ENCODE data around the gene PPME1. TPM values are rescaled to one million over a fixed set of nuclear protein-coding genes. Genes with fewer than 3 reads are reported as not detected.

The PPME1 gene
- total RNA-seq, 1 donor from 2014 or later = 29.6 TPM

- intact Hi-C loops (cut with micrococcal nuclease) = no loop called here
Measured at GRCh38 chr11:74159642-74160041, 11.4 kb upstream of the PPME1 start.

DNA sequence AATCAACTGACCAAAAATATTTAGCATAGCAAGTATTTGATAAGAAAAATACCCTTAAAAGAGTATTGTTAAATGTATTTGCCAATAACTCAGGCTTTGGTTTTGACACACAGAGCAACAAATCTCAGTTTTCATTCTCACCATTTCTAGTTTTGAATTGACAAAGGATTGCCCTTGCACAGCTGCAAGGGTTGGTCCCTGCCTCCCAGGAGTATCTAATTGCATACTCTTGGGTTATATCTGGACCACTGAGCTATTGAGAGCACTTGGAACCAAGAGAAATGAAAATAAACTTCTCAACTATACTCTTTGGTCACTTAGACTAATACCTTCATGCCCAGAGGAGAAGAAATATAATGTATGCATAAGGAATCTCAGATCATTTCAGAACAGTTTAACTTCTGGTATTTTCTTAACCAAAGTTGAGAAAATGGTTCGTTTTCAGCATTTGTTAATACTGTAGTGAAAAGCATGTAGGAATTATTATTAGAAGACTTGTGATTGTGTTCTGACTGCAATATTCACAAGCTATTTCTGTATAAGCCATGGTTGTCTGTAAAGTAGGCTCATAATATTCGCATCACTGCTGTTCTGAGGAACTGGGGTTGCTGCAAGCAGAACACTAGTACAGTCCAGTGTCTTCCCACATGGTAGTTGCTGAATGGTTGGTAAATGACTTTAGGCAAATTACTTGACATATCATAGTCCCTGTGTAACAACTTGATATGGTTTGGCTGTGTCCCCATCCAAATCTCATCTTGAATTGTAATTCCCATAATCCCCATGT lies 8.2 kb upstream of the PPME1 start:
- intact Hi-C loops (cut with micrococcal nuclease) = no loop called here

DNA sequence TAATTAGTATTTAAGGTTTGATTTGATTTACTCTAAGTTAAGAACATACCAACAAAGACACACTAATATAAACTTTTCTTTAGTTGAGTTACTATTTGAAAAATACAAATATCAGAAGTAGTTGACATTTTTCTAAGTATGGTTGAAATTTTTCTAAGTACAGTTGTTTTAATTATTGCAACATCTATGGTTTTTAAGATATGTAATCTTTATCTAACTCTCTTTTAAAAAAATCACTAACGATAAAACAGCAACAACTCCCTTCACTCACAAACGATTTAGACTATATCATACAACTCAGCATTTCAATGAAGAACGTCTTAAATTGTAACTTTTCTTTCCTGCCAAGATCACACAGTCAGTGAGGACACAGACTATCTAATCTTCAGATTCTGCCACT lies 2.3 kb upstream of the PPME1 start:
- intact Hi-C loops (cut with micrococcal nuclease) = no loop called here

GRCh38 chr11:74169738-74170458 lies 1.2 kb upstream of the PPME1 start:
- intact Hi-C loops (cut with micrococcal nuclease) = loop anchor here (2.0 to 5.0 kb wide), 5 partner anchors 381 to 1735 kb away; partner anchors contain the start of genes CLPB, POLD3, RELT and RNF169

DNA sequence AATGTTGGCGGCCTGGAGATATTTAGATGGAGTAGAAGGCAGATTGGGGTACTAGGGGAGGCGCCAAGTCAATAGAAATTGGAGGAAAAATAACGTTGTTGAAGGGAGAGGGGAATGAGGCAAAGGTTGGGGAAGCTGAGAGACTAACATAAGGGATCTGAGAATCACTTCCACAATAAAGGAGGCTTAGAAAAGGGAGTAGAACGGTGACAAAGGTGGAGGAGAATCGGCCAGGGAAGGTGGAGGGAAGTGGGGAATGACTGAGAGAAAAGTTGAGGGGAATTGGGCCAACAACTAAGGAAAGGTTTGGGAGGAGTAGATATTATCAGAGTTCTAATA lies 510 bp downstream of the PPME1 start:
- intact Hi-C loops (cut with micrococcal nuclease) = loop anchor here (1.0 to 5.0 kb wide), 16 partner anchors 166 to 1737 kb away; partner anchors contain the start of genes CLPB, COA4, FAM168A and LIPT2

DNA sequence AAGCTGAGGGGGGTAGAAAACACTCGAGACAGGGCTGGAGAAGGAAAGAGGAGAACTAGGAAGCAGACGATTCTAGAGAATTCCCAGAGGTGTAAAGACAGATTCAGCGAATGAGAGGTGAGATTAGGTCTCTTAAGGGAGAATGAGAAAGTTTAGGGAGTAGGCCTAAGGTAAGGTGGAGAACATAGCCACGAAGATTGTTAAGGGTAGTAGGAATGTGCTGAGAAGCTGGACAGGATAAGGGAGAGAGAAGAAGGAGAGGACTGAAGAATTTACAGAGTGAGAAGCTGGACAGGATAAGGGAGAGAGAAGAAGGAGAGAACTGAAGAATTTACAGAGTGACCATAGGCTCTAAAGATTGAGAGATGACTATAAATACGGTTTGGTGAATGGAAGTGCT lies 908 bp downstream of the PPME1 start:
- intact Hi-C loops (cut with micrococcal nuclease) = loop anchor here (1.0 to 5.0 kb wide), 16 partner anchors 167 to 1737 kb away; partner anchors contain the start of genes CLPB, COA4, FAM168A and LIPT2

DNA sequence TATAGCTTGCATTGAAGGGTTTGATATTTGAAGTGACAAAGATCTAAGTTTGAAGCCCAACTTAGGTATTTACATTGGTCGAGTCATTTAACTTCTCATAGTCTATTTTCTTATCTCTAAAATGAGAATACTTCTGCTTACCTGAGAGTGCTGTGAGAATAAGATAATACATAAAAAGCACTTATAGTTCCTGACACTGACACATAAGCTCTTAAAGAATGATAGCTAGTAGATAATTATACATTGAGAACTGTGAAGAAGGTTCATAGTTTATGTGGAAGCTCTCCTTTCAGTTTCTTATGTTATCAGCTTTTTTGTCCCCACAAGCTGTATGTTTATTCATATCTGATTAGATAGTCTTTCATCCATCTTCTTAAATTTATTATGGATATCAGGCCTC lies 4.8 kb downstream of the PPME1 start:
- intact Hi-C loops (cut with micrococcal nuclease) = no loop called here

DNA sequence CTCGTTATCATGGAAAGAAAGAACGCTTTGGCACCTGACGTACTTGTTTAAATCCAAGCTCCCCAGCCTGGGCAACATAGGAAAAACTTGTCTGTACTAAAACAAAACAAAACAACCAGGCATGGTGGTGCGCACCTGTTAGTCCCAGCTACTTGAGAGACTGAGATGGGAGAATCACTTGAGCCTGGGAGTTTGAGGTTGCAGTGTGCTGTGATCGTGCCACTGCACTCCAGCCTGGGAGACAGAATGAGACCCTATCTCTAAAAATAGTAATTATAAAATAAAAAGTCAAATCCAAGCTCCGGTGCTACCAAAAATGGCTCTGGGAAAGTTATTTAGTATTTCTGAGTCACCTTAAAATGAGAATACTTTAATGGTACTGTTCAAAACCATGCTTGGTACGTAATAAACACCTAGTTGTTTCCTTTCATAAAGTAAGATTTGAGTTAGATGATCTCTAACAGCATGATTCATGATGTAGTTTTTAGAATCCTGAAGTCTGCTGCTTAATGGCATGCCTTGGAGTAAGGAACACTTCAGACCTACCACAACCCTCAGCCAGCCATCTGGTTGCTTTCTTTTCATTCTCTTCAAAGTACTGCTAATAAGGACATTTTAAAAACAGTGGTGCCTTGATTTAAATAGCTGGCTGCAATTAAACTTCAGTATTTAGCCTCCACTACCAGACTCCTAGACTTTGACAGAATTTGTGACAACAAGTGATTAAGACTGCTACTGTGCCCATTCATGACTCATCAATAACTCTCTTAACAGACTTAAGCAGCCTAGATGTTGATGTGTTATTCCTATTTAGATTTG lies 8.4 kb downstream of the PPME1 start:
- intact Hi-C loops (cut with micrococcal nuclease) = no loop called here

DNA sequence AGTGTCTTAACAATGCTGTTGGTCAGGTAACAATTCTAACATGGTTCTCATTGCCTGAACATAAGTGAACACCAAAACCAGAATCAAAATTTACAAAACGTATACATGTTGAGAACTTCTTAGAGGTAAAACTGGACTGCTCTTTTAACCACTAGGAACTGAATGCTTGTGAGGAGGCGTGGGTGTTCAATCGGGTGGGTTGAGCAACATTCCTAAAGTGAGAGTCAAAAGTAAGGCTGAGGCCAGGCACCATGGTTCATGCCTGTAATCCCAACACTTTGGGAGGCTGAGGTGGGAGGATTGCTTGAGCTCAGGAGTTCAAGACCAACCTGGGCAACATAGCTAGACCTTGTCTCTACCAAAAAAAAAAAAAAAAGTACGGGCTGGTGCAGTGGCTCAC lies 11.5 kb downstream of the PPME1 start:
- intact Hi-C loops (cut with micrococcal nuclease) = no loop called here

DNA sequence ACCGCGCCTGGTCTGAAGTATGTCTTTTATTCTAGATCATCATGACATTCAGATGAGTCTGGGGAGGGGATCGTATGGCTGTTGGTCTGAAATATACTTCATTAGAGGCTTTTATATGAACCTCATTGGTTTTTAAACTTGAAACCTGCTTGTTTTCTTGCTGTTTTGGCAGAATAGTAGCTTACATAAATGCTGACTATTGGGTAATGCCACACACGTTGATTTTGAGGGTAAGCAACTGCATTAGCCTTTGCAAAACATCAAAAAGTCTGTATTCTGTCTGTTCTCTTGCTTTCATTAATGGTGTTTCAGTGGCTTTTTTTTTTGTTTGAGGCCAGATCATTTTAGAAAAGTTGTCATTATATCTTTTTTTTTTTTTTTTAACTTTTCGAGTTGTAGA lies 14.2 kb downstream of the PPME1 start:
- intact Hi-C loops (cut with micrococcal nuclease) = no loop called here

DNA sequence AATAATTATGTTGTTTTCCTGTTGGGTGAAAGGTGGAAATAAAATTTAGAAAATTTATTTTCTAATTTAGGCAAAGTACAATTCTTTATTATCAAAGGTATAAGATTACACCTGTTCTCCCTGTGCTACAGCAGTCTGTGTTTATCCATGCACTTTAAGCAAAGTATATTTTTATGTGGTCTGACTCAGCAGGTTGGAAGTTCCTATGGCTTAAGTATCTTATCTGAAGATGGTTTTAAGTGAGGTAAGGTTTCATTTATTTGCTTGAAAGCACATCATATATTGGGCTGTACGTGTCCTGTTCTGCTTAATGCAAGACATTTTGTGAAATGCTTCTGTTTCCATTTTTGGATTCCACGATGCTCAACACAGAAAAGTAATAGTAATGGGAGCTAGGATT lies 14.6 kb downstream of the PPME1 start:
- intact Hi-C loops (cut with micrococcal nuclease) = no loop called here

DNA sequence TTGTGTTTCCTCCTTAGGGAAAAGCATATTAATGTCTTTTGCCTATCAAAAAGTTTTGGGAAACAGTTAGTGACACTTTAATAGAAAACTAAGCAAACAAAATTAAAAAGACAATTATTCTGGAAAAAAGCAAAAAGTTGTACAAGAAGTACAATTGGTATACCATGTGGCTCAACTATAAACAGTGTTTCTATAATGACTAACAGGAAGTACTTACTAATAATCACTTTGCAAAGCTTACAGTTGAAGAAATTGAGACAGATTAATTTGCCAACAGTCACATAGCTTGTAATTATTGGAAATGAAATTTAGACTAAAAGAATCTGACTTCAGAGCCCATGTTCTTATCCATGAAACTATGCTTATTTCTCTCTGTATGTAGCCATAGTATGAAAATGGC lies 24.7 kb downstream of the PPME1 start:
- intact Hi-C loops (cut with micrococcal nuclease) = no loop called here

- intact Hi-C loops (cut with micrococcal nuclease) = no loop called here
Measured at GRCh38 chr11:74196781-74197486, 25.8 kb downstream of the PPME1 start.

GRCh38 chr11:74203966-74204365 lies 32.9 kb downstream of the PPME1 start:
- intact Hi-C loops (cut with micrococcal nuclease) = no loop called here

- intact Hi-C loops (cut with micrococcal nuclease) = no loop called here
Measured at GRCh38 chr11:74204701-74205100, 33.6 kb downstream of the PPME1 start.

- intact Hi-C loops (cut with micrococcal nuclease) = no loop called here
Measured at GRCh38 chr11:74205181-74205580, 34.1 kb downstream of the PPME1 start.

- intact Hi-C loops (cut with micrococcal nuclease) = no loop called here
Measured at GRCh38 chr11:74206746-74207145, 35.7 kb downstream of the PPME1 start.

- intact Hi-C loops (cut with micrococcal nuclease) = no loop called here
Measured at GRCh38 chr11:74208507-74208906, 37.4 kb downstream of the PPME1 start.

DNA sequence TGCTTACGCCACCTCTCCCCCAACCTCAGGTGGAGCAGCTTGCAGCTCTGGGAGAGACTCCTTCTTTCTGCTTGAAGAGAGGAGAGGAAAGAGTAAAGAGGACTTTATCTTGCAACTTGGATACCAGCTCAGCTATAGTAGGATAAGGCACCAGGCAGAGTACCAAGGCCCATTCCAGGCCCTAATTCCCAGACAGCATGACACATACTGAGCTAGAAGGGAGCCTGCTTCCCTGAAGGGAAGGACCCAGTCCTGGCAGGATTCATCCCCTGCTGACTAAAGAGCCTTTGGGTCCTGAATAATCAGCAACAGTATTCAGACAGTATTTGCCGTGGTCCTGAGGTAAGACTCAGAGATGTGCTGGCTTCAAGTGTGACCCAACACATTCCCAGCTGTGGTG lies 41.4 kb downstream of the PPME1 start:
- intact Hi-C loops (cut with micrococcal nuclease) = no loop called here

DNA sequence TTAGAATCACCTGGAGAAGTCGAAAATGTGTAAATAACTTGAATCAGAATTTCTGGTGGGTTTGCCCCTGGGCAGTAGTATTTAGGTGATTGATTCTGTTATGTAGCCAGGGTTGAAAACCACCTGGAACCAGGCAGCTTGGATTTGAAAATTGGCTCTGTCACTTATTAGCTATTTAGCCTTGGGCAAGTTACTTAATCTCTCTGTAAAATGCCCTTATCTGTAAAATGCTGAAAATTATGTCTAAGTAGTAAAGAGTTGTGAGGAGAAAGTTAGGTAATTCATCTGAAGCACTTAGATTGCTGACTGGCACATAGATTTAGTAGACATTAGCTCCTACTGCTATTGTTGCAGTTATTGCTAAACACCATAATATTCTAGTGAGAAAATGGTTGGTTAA lies 49.3 kb downstream of the PPME1 start:
- intact Hi-C loops (cut with micrococcal nuclease) = no loop called here

DNA sequence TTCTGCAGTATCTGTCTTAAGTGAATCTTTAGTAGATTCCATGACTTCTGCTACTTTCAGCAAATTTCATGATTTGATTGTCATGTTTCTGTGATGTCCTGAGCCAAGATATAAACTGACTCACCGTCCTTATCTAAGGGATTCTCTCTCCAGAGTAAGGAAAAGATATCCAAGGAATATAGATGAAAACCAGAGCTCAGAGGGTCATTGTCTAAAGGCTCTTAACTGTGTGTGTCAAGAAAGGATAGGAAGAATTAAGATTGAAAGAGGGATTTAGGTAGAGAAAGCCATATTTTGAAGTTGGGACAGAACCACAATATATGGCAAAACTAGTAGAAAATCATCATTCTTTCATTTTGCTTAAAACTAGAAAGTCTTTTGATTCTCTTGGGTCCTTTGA lies 50.7 kb downstream of the PPME1 start:
- intact Hi-C loops (cut with micrococcal nuclease) = no loop called here

Data from T-helper 1 cell treated with Interleukin-12 subunit alpha and Interleukin-12 subunit beta and Interleukin-4 antibody, amounts not matched to agents 30 ng/mL and 1 ng/mL, for 36 hours (primary cell).